ENCODE results near the gene IMPA2.

Gene IMPA2

GRCh38 chr18:12001421-12001820 lies 20.1 kb downstream of the IMPA2 start:
- no peak overlapping the region for H3K9ac ChIP-seq (ENCODE audit: low read length)
- H2AK5ac ChIP-seq (ENCODE audit: low read length), result no peak overlapping the region
- no CpG with 5 or more reads among the region's 5 CpGs for WGBS (ENCODE audit: extremely low coverage, insufficient coverage, low lambda C conversion rate)
- no peaks in the 10 kb centered on the region for H3K27me3 ChIP-seq (ENCODE audit: insufficient read depth, low read length, poor library complexity)
- peaks cover 6% of the 10 kb centered on the region for H3K79me2 ChIP-seq (ENCODE audit: control insufficient read depth, insufficient read depth, low read length)
- no peak overlapping the region for H3K4ac ChIP-seq (ENCODE audit: low read depth, low read length)
- no peak overlapping the region for H4K5ac ChIP-seq (ENCODE audit: low read length)
- no peak overlapping the region for H2BK15ac ChIP-seq (replicated peaks; ENCODE audit: low read depth)
- no peak overlapping the region for H3K4me3 ChIP-seq (ENCODE audit: low read length)
- H3K4me2 ChIP-seq (ENCODE audit: low read length), result no peak overlapping the region
- H3K23ac ChIP-seq (ENCODE audit: low read length), result no peak overlapping the region
- no peak overlapping the region for H3K56ac ChIP-seq (ENCODE audit: low read length)
- no peak overlapping the region for H3K27ac ChIP-seq (ENCODE audit: low read depth, low read length)
- H4K8ac ChIP-seq (ENCODE audit: low read depth, low read length), result no peak overlapping the region
- peaks cover 13% of the 10 kb centered on the region for H3K79me1 ChIP-seq (ENCODE audit: low read length)
- peaks cover 9% of the 10 kb centered on the region for H3K36me3 ChIP-seq (ENCODE audit: control insufficient read depth, insufficient read depth, low read length)
- H3K4me1 ChIP-seq (ENCODE audit: control insufficient read depth, low read depth, low read length), result no peaks in the 10 kb centered on the region
- H2BK120ac ChIP-seq (ENCODE audit: low read depth, low read length), result no peak overlapping the region
- DNase-seq, result no peak
- no peak overlapping the region for H3K18ac ChIP-seq (ENCODE audit: low read length)
- no peak overlapping the region for H2BK5ac ChIP-seq (ENCODE audit: low read length)

DNA sequence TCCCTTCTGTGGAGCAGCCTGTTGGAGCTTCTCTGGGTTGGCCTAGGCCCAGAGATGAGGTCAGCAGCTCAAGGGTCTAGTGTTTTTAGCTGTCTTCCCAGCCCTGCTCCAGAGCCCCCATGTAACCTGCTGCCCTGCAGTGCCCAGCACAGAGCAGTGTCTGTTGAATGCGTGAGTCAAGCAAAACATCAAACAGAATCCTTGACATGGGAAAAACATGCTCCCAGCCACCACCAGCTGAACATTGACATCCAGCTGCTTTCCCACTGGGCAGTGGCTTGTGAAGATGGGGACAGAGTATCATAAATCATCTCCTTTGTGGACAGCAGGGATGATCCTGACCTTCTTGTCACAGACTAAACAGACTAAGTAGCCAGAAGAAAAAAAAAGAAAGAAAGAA lies 22.6 kb downstream of the IMPA2 start:
- H2BK5ac ChIP-seq (ENCODE audit: low read length), result no peak overlapping the region
- no peak overlapping the region for H4K8ac ChIP-seq (ENCODE audit: low read depth, low read length)
- peaks cover 2% of the 10 kb centered on the region for H3K79me1 ChIP-seq (ENCODE audit: low read length)
- H3K79me2 ChIP-seq (ENCODE audit: control insufficient read depth, insufficient read depth, low read length), result no peaks in the 10 kb centered on the region
- no peak overlapping the region for H3K23ac ChIP-seq (ENCODE audit: low read length)
- no peak overlapping the region for H3K9ac ChIP-seq (ENCODE audit: low read length)
- DNase-seq, result no peak
- H3K27ac ChIP-seq (ENCODE audit: low read depth, low read length), result no peak overlapping the region
- H3K4me3 ChIP-seq (ENCODE audit: low read length), result no peak overlapping the region
- no CpG with 5 or more reads among the region's 1 CpG for WGBS (ENCODE audit: extremely low coverage, insufficient coverage, low lambda C conversion rate)
- H3K27me3 ChIP-seq (ENCODE audit: insufficient read depth, low read length, poor library complexity), result no peaks in the 10 kb centered on the region
- H2BK15ac ChIP-seq (replicated peaks; ENCODE audit: low read depth), result no peak overlapping the region
- no peaks in the 10 kb centered on the region for H3K4me1 ChIP-seq (ENCODE audit: control insufficient read depth, low read depth, low read length)
- peaks cover 9% of the 10 kb centered on the region for H3K36me3 ChIP-seq (ENCODE audit: control insufficient read depth, insufficient read depth, low read length)
- no peak overlapping the region for H2AK5ac ChIP-seq (ENCODE audit: low read length)
- H2BK120ac ChIP-seq (ENCODE audit: low read depth, low read length), result no peak overlapping the region
- no peak overlapping the region for H3K4ac ChIP-seq (ENCODE audit: low read depth, low read length)
- H3K56ac ChIP-seq (ENCODE audit: low read length), result no peak overlapping the region
- no peak overlapping the region for H3K18ac ChIP-seq (ENCODE audit: low read length)
- no peak overlapping the region for H3K4me2 ChIP-seq (ENCODE audit: low read length)
- no peak overlapping the region for H4K5ac ChIP-seq (ENCODE audit: low read length)

GRCh38 chr18:12005538-12006487 lies 24.5 kb downstream of the IMPA2 start:
- no peak overlapping the region for H2BK5ac ChIP-seq (ENCODE audit: low read length)
- no peak overlapping the region for H4K5ac ChIP-seq (ENCODE audit: low read length)
- no peak overlapping the region for H3K23ac ChIP-seq (ENCODE audit: low read length)
- H3K79me1 ChIP-seq (ENCODE audit: low read length), result peaks cover 2% of the 10 kb centered on the region
- no peak overlapping the region for H2BK15ac ChIP-seq (replicated peaks; ENCODE audit: low read depth)
- H3K9ac ChIP-seq (ENCODE audit: low read length), result no peak overlapping the region
- H3K56ac ChIP-seq (ENCODE audit: low read length), result no peak overlapping the region
- no peaks in the 10 kb centered on the region for H3K4me1 ChIP-seq (ENCODE audit: control insufficient read depth, low read depth, low read length)
- no peak overlapping the region for H2AK5ac ChIP-seq (ENCODE audit: low read length)
- no peak overlapping the region for H3K4ac ChIP-seq (ENCODE audit: low read depth, low read length)
- H3K27ac ChIP-seq (ENCODE audit: low read depth, low read length), result no peak overlapping the region
- H4K8ac ChIP-seq (ENCODE audit: low read depth, low read length), result no peak overlapping the region
- H3K36me3 ChIP-seq (ENCODE audit: control insufficient read depth, insufficient read depth, low read length), result peaks cover 6% of the 10 kb centered on the region
- H3K4me3 ChIP-seq (ENCODE audit: low read length), result no peak overlapping the region
- no peak overlapping the region for H3K4me2 ChIP-seq (ENCODE audit: low read length)
- H3K79me2 ChIP-seq (ENCODE audit: control insufficient read depth, insufficient read depth, low read length), result no peaks in the 10 kb centered on the region
- no peaks in the 10 kb centered on the region for H3K27me3 ChIP-seq (ENCODE audit: insufficient read depth, low read length, poor library complexity)
- H3K18ac ChIP-seq (ENCODE audit: low read length), result no peak overlapping the region
- WGBS (ENCODE audit: extremely low coverage, insufficient coverage, low lambda C conversion rate), result no CpG with 5 or more reads among the region's 15 CpGs
- H2BK120ac ChIP-seq (ENCODE audit: low read depth, low read length), result no peak overlapping the region
- DNase-seq, result no peak

- Histone ChIP-seq H3K23ac (ENCODE audit: low read length) (no peak overlapping the region), H3K27ac (ENCODE audit: low read depth, low read length) (no peak overlapping the region), H3K9ac (ENCODE audit: low read length) (no peak overlapping the region), H3K18ac (ENCODE audit: low read length) (no peak overlapping the region), H3K4me2 (ENCODE audit: low read length) (no peak overlapping the region), H3K4ac (ENCODE audit: low read depth, low read length) (no peak overlapping the region), H2BK15ac (replicated peaks; ENCODE audit: low read depth) (no peak overlapping the region), H2AK5ac (ENCODE audit: low read length) (no peak overlapping the region), H3K4me1 (ENCODE audit: control insufficient read depth, low read depth, low read length) (no peaks in the 10 kb centered on the region), H2BK5ac (ENCODE audit: low read length) (no peak overlapping the region), H4K5ac (ENCODE audit: low read length) (no peak overlapping the region), H3K79me1 (ENCODE audit: low read length) (no peaks in the 10 kb centered on the region), H3K56ac (ENCODE audit: low read length) (no peak overlapping the region), H4K8ac (ENCODE audit: low read depth, low read length) (no peak overlapping the region), H3K4me3 (ENCODE audit: low read length) (no peak overlapping the region), H3K36me3 (ENCODE audit: control insufficient read depth, insufficient read depth, low read length) (peaks cover 5% of the 10 kb centered on the region), H2BK120ac (ENCODE audit: low read depth, low read length) (no peak overlapping the region), H3K79me2 (ENCODE audit: control insufficient read depth, insufficient read depth, low read length) (no peaks in the 10 kb centered on the region), H3K27me3 (ENCODE audit: insufficient read depth, low read length, poor library complexity) (no peaks in the 10 kb centered on the region)
- WGBS (ENCODE audit: extremely low coverage, insufficient coverage, low lambda C conversion rate), result no CpG with 5 or more reads among the region's 6 CpGs
- DNase-seq, result no peak
Measured at GRCh38 chr18:12006488-12006840, 25.2 kb downstream of the IMPA2 start.

- WGBS (ENCODE audit: extremely low coverage, insufficient coverage, low lambda C conversion rate), result no CpG with 5 or more reads among the region's 12 CpGs
- no peak for DNase-seq
- H3K4me2 ChIP-seq (ENCODE audit: low read length), result no peak overlapping the region
- no peak overlapping the region for H2BK120ac ChIP-seq (ENCODE audit: low read depth, low read length)
- H3K4me1 ChIP-seq (ENCODE audit: control insufficient read depth, low read depth, low read length), result no peaks in the 10 kb centered on the region
- no peaks in the 10 kb centered on the region for H3K79me2 ChIP-seq (ENCODE audit: control insufficient read depth, insufficient read depth, low read length)
- no peak overlapping the region for H2BK5ac ChIP-seq (ENCODE audit: low read length)
- H3K9ac ChIP-seq (ENCODE audit: low read length), result no peak overlapping the region
- H3K18ac ChIP-seq (ENCODE audit: low read length), result no peak overlapping the region
- H3K79me1 ChIP-seq (ENCODE audit: low read length), result no peaks in the 10 kb centered on the region
- no peak overlapping the region for H3K27ac ChIP-seq (ENCODE audit: low read depth, low read length)
- H4K8ac ChIP-seq (ENCODE audit: low read depth, low read length), result no peak overlapping the region
- no peak overlapping the region for H3K56ac ChIP-seq (ENCODE audit: low read length)
- H3K27me3 ChIP-seq (ENCODE audit: insufficient read depth, low read length, poor library complexity), result no peaks in the 10 kb centered on the region
- no peak overlapping the region for H3K4me3 ChIP-seq (ENCODE audit: low read length)
- H4K5ac ChIP-seq (ENCODE audit: low read length), result no peak overlapping the region
- no peak overlapping the region for H2BK15ac ChIP-seq (replicated peaks; ENCODE audit: low read depth)
- H3K23ac ChIP-seq (ENCODE audit: low read length), result no peak overlapping the region
- H3K4ac ChIP-seq (ENCODE audit: low read depth, low read length), result no peak overlapping the region
- H3K36me3 ChIP-seq (ENCODE audit: control insufficient read depth, insufficient read depth, low read length), result peaks cover 4% of the 10 kb centered on the region
- H2AK5ac ChIP-seq (ENCODE audit: low read length), result no peak overlapping the region
Measured at GRCh38 chr18:12007063-12007462, 25.8 kb downstream of the IMPA2 start.
